Hematopoietic multipotent progenitor cell treated with erythropoietin and hydrocortisone succinate and interleukin-3 and kit ligand, for 17 days (in vitro differentiated cells): ENCODE data around the gene ERH.
"Not testable (repeated sequence)": the region's sequence is repeated elsewhere in the genome, so short reads cannot be mapped to it uniquely, and the experiment has no call there.

Experiments
- DNase-seq: peaks from one replicate; pipeline ENCODE4 v3.0.0-alpha.2; 2015; ENCODE audit warnings: low spot score

ERH gene

DNA sequence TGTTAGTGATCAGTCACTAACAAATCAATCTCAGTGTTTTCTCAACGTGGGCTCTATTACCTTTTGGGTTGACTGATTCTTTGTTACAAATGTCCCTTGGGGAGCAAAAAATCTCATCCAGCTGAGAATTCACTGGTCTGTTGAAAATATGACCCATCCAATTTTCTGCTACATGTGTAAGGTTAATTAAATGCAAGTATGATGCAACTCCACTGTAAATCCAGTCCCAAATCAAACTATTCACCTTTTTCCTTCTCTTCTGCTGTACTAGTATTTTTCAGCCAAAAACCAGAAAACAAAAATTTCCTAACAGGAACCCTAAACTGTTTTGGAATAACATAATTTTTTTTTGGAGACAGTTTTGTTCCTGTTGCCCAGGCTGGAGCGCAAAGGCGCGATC is 2.2 kb downstream of the ERH start:
- DNase-seq: no peak

DNA sequence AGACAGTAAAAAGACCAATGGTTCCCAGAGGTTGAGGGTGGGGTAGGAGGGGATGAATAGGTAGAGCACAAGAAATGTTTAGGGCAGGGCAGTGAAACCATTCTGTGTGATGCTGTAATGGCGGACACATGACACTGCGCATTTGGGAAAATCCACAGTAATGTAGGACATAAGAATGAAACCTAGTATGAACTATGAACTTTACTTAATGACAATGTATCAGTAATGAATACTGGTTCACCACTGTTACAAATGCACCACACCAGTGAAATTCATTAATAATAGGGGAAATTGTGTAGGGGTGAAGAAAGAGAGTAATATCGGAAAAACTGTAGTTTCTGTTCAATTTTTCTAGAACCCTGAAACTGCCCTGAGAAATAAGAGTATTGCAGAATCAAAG is 5.6 kb downstream of the ERH start:
- DNase-seq: no peak

- DNase-seq: not testable (repeated sequence)
Measured at GRCh38 chr14:69391400-69391799, 6.7 kb downstream of the ERH start.

GRCh38 chr14:69387311-69387710 is 10.8 kb downstream of the ERH start:
- no peak for DNase-seq

GRCh38 chr14:69378274-69378673 is 19.8 kb downstream of the ERH start:
- DNase-seq: no peak

DNA sequence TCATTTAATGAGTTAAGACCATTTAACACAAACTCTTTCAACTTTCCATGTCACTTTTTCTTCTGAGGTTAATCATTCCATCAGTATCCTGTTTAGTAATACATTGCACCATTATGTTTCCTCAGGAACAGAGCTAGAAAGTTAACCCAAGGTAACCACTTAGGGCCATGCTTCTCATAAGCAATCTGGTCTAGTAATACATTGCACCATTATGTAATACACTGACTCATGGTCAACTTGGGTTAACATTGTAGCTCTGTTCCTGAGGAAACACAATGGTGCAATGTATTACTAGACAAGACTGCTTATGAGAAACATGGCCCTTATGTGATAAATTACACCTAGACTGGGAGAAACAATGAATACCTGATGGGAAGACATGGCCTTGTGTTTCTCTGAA is 21.7 kb downstream of the ERH start:
- no peak for DNase-seq

- no peak for DNase-seq
Measured at GRCh38 chr14:69375722-69376121, 22.4 kb downstream of the ERH start.

DNA sequence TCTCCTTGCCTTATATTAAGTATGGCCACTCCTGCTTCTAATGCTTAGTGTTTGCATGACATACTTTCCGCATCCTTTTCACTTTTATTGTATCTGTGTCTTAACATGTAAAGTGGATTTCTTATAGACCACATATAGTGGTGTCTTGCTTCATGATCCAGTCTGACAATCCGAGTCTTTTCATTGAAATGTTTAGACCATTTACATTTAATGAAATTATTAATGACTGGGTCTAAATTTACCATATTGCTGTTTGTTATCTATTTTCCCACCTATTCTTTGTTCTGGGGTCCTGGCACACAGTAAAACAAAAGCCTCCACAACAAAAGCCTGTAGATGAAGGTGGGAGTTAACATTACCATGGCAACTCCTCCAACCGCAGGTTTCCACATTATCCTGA is 22.9 kb downstream of the ERH start:
- no peak for DNase-seq

- no peak for DNase-seq
Measured at GRCh38 chr14:69374235-69374634, 23.9 kb downstream of the ERH start.

GRCh38 chr14:69373104-69373503 is 25.0 kb downstream of the ERH start:
- DNase-seq: no peak

DNA sequence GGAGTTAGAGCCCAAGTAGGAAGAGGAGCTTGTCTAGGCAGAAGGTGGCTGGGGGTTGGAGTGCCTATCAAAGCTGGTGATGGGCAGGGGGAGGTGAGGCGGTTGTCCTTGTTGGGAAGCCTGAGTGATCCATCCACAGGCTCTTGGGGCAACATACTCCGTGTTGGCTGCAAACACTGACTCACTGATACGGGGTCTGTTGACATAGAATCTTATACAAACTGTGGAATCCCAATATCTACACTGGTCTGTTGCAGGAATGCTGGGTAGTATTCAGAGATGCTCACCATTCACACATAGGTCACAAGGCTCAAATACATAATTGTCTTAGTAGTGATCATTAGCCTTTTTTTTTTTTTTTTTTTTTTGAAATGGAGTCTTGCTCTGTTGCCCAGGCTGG is 26.0 kb downstream of the ERH start:
- no peak for DNase-seq

- no peak for DNase-seq
Measured at GRCh38 chr14:69370061-69370460, 28.0 kb downstream of the ERH start.

DNA sequence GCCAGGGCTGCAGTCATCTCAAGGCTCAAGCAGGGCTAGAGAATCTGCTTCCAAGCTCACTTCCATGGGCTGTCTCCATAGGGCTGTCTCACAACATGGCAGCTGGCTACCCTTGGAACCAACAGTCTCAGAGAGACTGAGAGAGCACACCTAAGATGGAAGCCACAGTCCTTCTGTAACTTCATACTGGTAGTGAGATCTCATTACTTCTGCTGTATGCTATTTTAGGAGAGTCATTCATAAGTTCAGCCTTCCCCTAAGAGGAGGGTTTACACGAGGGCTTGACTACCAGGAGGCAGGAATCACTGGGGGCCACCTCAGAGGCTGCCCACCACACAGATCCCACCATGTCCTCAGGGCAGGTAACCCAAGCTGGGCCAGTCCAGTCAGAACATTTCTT is 29.7 kb downstream of the ERH start:
- no peak for DNase-seq

GRCh38 chr14:69366761-69367160 is 31.3 kb downstream of the ERH start:
- no peak for DNase-seq

- DNase-seq: no peak
Measured at GRCh38 chr14:69366069-69366468, 32.0 kb downstream of the ERH start.

DNA sequence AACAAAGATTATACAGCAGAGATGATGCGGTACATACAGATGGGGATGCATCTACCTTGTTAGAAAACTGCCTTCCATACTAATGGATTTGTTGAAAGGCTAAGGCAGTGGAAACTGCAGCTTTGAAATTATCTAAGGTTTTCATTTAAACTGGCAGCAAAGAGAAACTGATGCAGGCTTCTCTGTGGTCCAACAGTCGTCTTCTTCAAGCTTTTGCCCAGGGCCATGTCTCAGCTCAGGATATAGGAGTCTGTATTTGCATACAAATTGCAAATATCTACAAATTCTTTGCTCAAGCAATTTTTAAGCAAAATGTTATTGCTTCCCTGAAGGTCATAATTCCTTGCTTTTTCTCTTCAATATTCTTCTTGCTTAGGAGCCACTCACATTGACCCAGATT is 33.7 kb downstream of the ERH start:
- no peak for DNase-seq

GRCh38 chr14:69363964-69364363 is 34.1 kb downstream of the ERH start:
- no peak for DNase-seq

DNA sequence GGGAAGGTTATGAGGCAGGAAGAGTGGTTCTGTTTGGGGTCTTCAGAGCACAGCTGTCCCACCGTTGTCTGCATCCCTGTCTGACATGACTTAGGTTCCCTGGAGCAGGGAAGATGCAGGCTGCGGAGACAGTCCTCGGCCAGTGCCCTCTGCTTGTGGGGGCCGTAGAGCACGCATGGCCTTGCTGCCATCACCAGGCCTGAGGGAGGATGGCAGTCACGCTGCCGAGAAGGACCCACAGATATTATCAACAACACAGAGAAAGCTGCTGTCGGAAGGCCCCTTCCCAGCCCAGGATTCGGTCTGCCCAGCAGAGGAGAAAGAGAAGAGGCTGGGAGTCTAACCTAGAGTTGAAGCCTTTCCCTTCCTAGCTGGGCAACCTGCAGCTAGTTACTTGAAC is 35.0 kb downstream of the ERH start:
- DNase-seq: no peak

DNA sequence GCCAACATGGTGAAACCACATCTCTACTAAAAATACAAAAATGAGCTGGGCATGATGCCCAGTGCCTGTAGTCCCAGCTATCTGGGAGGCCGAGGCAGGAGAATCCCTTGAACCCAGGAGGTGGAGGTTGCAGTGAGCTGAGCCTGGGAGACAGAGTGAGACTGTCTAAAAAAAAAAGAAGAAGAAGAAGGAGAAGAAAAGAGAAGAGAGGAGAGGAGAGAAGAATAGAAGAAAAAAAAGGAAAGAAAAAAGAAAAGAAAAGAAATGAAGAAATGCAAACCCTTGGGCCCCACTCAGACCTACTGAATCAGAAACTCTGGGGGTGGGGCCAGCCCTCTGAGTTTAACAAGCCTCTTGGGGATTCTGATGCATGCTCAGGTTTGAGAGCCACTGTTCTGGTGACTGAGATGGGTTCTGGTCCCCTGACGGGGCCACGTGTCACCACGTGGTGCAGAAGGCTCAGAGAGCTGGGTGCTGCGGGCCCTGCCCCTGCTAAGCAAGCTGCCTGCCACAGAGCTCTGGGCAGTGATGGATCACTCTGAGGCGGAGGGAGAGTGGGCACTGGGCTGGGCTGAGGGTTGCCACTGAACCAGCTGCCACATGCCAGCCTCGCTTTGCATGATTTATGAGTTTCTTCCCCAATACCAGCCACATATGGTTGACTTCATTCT is 37.5 kb downstream of the ERH start:
- DNase-seq: no peak

DNA sequence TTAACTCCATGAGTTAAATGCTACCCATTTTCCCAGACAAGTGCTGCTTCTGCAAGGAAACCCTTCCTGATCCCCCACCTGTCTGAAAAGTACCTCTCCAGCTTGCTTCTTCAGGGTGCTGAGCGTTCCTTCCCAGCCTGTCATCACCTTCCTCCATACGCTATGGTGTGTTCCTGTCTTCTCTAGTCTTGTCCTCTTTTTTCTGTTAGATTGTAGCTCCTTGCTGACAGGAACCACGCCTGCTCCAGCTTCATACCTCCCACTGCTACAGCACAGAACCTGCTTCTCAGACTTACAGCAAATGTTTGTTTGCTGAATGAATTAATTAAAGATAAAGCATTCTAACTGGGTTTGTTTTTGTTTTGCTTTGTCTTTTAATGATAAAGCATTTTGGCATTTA is 39.1 kb downstream of the ERH start:
- no peak for DNase-seq

- DNase-seq: no peak
Measured at GRCh38 chr14:69358233-69358963, 39.7 kb downstream of the ERH start.

GRCh38 chr14:69357544-69358200 is 40.4 kb downstream of the ERH start:
- no peak for DNase-seq

DNA sequence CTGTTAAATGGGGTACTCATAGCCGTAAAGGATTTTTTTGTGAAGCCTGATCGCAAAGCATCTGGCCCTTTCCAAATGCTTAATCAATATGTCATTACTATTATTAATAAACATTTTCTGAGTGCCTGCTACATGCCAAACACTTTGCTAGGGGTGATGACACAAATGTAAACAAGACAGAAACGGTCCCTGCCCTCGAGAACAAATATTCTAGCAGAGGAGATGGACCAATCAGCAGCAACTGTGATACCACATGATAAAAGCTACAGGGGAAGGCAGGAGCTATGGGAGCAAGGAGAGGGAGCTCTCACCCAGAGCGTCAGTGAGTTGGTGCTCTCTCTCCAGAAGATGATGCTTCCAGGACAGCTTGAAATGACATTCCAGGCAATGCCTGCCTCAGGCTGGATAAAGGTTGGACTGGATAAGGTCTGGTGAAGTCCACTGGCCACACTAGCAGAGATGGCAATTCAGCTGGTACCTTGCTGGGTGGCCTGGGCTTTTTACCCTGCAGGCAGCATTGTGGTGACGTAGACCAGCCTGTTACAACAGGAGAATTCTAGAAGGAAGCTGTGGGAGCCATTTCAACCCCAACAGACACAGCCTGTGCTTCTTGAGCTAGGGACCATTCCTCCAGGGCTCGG is 41.1 kb downstream of the ERH start:
- DNase-seq: no peak
